C4-2B (cell line): ENCODE measurements around the gene ANTXR2.

Experiments used
- H3K27ac ChIP-seq: fragments of 450-650 bp; 2 replicates; pipeline ENCODE4 v1.5.1; 2017
- CTCF ChIP-seq: fragments of 450-650 bp; conservative IDR thresholded peaks from 2 replicates; pipeline ENCODE4 v1.5.1; 2017; ENCODE audit warnings: mild to moderate bottlenecking
- ZFX ChIP-seq: fragments of 450-650 bp; IDR thresholded peaks from 2 replicates; pipeline ENCODE4 v1.6.1; 2017

The ANTXR2 gene

GRCh38 chr4:80049402-80049801, 23.6 kb downstream of the ANTXR2 start:
- no peak overlapping the region for H3K27ac ChIP-seq
- TF ChIP-seq ZFX (no peak), CTCF (no peak)

- H3K27ac ChIP-seq = no peak overlapping the region
- TF ChIP-seq CTCF (no peak), ZFX (no peak)
Measured at GRCh38 chr4:80045786-80046185, 27.2 kb downstream of the ANTXR2 start.

GRCh38 chr4:80043541-80043940, 29.5 kb downstream of the ANTXR2 start:
- TF ChIP-seq CTCF = no peak
- no peak for TF ChIP-seq ZFX
- H3K27ac ChIP-seq = no peak overlapping the region

GRCh38 chr4:80042821-80043220, 30.2 kb downstream of the ANTXR2 start:
- no peak overlapping the region for H3K27ac ChIP-seq
- TF ChIP-seq CTCF (no peak), ZFX (no peak)

GRCh38 chr4:80037864-80038263, 35.2 kb downstream of the ANTXR2 start:
- TF ChIP-seq ZFX (no peak), CTCF (no peak)
- H3K27ac ChIP-seq = no peak overlapping the region

GRCh38 chr4:80036949-80037685, 35.9 kb downstream of the ANTXR2 start:
- TF ChIP-seq CTCF (no peak), ZFX (no peak)
- H3K27ac ChIP-seq = no peak overlapping the region

- no peak for TF ChIP-seq ZFX
- no peak overlapping the region for H3K27ac ChIP-seq
Measured at GRCh38 chr4:80036306-80036705, 36.7 kb downstream of the ANTXR2 start.

GRCh38 chr4:80035336-80035735, 37.7 kb downstream of the ANTXR2 start:
- H3K27ac ChIP-seq = no peak overlapping the region
- no peak for TF ChIP-seq ZFX
- TF ChIP-seq CTCF = no peak
